T1000 (cell line): ENCODE measurements around the gene ARHGAP15.

Source experiments
- DNase-seq: peaks from one replicate; lab custom pipeline; 2025; ENCODE audit warnings: mixed read lengths; lab: John Stamatoyannopoulos, UW

Gene ARHGAP15

DNA sequence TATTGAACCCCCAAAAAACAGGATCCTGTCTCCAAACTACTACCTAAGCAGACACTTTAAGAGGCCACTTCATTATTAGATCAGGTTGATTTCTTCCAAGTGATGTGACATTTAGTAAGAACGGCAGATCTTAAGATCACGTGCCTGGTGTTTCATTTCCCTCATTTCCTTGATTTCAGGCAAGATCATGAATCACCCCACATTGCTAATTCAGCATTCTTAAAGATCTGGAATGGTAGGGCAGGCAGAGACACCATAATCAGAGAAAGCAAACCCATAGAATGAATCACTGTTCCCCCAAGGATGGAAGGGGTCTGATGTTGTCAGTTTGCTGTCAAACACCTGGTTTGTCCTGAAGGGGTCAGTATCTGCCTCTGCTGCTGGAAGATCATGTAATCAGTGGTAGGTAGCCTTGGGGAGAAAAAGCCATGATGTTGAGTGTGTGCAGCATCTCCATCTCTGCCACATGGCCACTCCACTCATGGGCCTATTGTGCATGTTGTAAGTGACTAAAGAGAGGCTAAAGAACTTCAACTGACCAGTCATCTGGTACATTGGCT, 133.9 kb downstream of the ARHGAP15 start:
- no peak for DNase-seq

DNA sequence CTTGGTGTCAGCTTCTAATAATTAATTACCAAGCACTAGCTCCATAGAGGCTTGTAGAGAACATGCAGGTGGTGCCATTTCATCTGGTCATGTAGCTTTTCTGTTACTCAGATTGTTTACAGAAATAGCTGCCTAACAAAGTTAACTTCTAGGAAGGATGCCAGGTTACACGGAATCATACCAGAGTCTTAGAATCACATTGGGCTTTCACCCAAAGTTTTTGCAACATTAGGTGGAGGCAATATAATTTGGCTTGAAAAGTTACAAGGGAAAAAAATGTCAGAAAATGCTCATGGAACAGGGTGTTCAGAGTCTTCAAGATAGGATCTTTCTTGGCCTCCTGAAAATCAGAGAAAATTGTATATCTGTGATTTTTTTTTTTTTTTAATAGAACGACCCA, 135.6 kb downstream of the ARHGAP15 start:
- no peak for DNase-seq

DNA sequence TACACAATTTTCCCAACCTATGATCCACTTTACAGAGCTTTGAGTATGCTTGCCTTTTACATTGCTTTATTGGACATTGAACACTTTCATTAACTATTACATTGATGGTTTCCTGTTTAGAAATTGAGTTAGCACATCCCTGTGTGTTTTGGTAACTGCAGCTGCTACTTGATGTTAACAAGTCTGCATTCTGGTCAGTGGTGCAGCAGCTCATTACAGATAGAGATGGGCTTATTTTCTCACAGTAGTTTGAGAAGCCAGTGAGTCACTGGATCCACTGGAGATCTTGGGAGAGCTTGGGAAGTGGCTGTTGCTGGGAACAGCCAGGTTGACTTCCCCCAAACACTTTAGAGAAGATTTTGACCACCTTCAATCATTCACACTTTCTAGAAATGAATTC, 150.5 kb downstream of the ARHGAP15 start:
- no peak for DNase-seq

DNA sequence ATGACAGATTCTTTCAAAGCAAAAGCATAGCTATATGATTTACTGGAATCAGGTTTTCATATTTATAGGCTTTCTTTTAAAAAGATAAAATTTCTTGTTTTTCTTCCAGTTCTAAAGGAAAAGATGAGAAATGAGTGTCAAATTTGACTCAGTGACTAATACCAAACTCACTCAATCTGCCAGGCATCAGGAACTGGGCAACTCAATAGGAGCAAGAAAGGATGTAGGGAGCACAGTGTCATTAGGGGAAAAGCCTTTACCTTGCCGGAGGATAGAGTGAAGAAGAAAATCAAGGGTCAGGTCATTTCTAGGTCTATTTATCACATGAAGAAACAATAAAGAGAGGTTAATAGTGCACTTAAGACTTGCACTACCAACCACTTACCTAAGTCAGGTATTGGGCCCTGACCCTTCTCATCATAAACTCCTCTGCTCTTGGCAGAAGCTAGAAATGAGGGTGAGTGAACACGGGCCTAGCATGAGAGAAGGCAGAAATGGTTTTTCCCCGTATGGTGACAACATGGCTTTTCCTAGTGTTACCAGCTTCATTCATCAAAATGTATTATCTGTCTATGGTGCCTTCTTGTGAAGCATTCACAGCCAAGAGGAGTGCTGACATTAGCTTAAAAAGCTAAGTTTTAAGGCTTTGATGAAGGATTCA, 151.0 kb downstream of the ARHGAP15 start:
- DNase-seq, result no peak

DNA sequence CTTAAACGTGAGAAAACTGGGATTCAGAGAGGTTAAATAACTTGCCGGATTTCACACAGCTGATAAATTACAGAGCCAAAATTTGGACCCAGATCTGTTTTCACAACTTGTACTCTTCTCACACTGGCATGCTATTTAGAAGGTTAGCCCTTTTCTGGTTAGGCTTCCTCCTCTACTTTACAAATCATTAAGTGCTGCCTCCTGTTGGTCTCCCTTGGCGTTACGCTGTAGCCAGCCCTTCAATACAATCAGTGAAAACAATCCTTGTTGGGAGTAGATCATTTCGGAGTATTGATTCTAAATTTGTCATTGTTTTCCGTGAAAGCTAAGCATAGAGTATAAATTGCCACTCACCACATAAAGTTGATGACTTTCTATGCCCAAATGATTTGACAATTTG, 153.5 kb downstream of the ARHGAP15 start:
- DNase-seq, result no peak

DNA sequence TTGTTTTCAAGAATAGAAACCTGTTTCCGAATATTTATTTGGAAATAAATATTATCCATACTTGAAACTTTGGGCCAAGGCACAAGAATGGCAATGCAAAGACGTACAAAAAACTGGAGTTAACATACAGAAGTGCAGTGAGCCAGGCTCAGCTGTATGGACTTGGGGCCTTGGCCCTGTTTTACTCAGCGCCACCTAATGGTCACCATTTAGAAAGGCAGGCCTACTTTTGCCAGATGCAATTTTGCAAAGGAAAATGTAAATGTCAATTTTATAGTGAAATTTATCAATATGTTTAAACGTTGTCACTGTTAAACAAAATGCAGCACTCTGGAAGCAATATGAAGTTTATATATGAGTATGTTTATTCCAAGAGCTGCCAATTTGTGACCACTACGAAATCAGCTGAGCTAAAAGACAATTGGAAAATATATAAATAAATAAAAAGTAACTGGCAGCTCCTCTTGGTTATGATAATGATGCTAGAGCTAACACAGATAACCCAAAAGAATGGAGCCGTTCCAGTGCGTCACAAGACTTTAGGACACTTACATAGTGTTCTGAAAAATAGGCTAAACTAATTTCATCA, 155.0 kb downstream of the ARHGAP15 start:
- no peak for DNase-seq

DNA sequence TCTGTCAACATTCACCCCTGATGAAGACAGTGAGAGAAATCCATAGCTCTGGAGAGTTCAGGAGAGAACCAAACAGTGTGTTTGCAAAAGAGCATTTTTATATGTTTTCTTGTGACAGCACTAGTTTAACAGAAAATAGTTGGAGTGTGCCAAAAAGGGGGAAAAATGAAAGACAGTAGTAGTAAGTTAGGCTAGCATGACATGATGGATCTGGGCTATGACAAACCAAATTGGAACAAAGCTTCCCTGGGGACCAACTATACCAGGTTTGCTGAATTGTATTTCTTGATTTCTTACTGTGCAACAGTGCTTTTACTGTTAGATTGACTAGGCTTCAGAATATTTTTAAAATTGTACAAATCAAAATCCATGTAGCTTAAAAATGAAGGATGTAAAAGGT, 159.8 kb downstream of the ARHGAP15 start:
- no peak for DNase-seq

DNA sequence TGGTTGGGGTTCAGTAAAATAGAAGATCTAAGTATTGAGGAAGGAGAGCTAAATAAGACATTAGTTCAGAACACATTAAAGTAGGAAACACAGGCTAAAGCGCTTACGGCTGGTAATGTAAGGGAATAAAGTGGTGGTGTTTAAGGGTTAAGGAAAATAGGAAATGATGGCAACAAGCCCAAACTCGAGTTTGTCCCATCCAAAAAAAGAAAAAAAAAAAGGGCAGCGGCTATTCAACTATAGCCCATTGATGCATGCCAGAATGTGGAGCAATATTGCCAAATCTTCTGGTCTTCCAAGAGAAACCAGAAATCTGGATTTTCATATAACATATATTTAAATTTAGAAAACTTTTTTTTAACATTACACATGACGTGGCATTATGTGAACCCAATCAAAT, 161.0 kb downstream of the ARHGAP15 start:
- DNase-seq, result no peak

DNA sequence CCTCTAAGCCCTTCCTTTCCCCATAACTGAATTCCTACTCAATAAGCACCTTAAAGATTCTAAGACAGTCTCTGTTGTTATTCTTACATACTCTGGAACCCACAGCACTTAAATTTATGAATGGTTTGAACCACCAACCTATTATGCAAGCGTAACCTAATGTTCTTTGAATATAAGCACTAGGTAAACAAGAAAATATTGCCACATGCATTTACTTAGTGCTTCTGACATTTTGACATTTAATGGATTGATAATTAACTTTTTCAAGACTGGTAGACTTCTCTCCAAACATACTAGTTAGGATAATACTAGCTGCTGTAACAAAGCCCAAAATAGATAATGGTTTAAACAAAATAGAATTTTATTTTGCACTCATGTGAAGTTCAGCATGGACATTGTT, 164.8 kb downstream of the ARHGAP15 start:
- no peak for DNase-seq

DNA sequence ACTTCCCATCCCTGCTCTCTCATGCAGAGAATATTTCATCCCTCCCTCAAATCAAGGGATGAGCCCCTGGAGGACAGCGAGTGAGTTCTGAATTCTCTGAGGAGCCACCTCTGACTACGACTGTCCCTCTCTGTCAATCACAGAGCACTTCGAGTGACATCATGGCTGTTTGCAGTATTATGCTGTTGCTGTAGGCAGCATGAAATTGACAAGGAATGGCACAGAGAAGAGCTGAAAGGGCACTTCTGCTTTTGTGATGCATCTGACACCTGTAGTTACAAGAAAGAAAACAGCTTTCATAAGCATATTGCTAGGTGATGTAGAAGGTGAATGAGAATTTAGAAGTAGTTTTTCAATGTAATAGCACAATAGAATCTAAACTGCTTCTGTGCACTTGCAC, 166.9 kb downstream of the ARHGAP15 start:
- no peak for DNase-seq

DNA sequence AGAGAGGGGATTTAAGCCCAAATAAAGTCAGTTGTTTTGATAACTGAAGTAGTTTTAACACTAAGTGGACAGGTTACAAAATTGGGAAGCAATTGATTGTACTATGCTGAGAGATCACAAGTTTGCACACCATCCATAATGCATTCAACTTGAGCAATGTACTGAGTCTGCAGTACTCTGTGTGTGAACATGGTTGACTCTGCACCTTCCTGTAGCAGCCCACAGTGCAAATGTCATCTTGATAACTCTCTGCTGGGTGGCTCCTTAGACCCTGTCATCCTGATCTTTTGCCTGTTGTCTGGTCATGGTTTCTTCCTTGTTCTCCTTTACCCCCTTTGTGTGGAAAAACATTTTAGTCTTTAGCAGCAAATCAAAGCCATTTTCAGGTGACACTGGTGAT, 168.0 kb downstream of the ARHGAP15 start:
- no peak for DNase-seq

DNA sequence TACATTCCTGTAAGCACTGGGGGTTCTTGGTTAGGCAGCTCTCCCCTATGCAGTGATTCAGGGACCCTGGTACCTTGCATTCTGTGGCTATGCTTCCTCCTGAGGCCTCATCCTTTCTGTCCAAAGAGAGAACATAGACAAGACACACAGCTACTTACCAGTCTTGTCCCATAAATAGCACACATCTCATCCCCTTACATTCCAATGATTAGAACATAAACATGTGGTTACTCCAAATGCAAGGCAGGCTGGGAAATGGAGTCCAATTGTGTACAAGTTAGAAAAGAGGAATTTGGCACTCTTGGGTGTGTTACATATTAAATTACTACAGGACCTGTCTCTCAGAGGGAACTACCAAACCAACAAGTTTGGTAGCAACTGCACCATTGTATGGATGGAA, 171.3 kb downstream of the ARHGAP15 start:
- DNase-seq, result no peak

DNA sequence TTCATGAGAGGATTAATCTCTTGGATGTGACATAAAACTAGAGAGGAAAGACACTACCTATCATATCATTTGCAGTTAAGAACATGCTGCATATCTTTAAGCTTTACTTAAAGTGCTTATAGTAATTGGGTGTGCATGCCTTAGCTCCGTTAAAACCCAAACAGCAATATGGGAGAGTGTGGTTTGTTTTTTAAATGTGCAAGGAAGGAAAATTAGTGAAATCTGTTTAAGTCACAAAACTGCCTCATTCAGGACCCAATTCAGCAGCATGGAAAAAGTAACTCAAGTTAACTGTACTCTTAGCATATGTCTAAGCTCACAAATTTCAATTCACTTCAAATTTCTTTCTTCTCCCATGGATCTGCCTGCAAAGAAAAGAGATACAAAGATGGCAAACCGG, 182.2 kb downstream of the ARHGAP15 start:
- no peak for DNase-seq

DNA sequence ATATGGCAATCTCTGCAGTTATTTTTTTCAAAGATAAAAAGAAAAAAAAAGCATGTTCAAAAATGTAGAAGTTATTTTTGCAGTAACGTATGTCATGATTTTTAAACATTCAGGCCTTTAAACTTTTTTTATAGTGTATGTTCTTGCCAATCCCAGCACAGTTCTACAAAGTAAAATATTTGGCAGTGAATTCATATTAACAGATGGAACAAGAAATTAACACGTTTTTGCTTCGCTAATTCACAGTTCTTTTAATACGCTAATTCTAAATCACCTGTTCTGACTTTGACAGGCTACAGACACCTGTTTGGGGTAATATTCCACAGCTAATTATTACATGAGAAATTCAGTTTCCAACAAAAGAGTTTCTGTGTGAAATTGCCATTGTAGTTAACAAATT, 183.2 kb downstream of the ARHGAP15 start:
- DNase-seq, result no peak

DNA sequence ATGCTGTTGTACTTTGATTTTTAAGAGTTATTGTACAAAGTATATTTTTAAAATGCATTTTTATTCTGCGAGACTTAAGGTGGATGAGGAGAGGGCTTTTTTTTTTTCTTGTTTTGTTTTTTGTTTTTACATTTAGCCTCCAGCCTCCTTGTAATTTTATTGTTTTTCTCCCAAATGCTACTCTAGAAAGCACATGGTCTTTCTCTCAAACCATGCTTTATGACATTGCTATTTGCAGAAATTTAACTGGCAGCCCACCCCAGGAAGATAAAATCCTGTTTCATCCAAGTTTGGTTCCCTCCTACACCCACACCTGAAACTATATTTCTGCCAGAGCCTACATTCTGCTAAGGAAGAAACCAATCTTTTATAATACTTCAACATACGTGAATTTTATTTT, 184.6 kb downstream of the ARHGAP15 start:
- DNase-seq, result no peak

DNA sequence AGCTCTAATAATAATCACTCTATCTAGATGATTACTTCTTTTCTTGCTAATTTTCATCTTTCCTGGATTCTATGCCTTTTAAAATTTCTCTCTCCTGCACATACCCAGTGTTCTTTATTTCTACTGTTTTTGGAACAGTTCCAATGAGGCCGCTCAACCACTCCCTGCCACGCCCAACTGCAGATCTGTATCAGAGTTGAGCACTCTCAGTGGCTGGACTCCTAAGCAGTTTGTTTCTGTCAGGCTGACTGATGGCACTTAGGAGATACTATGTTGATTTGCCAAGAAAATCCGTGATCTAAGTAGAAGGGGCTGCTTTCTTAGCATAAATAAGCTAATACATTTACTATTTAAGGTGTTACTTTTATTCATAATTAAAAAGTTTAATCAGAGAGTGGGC, 192.8 kb downstream of the ARHGAP15 start:
- no peak for DNase-seq

DNA sequence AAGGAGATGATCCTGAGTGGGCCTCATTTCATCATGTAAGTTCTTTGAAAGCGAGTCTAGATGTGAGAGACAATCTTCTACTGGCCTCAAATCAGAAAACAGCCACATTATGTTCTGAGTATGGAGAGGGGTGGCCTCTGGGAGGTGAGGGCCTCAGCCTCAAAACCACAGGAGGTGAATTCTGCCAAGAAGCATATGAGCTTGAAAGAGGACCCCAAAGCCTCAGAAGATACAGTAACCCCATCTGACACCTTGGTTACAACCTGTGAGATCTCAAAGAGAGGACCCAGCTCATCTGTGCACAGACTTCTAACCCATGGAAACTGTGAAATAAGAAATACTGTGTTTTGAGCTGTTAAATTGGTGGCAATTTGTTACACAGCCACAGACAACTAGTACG, 200.1 kb downstream of the ARHGAP15 start:
- DNase-seq, result no peak

DNA sequence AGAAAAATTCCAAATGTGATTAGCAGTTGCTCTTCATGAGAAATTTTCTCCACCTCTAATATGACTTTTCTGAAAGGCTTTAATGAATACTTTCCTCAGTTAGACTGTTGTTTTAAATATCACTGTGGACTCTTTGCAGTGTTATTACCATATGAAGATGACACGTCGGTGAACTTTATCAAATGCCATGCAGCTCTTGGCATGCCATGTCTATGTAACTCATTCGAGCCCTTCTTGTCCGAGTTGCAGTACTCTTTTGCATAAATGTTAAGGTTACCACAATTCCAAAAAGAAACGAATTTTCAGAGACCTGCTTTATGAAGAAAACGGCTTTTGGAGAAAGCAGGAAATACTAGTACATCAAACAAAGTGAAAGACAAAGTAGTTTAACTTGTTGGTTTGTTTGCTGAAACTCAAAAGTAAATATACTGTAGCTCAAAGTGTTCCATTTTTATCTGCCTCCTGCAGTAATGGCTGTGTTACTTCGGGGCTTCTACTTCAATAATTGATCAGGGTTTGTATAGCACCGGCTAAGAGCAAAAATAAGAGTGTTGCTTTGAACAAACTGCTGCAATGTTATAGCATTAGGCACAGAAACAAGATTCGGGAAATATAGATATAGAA, 204.1 kb downstream of the ARHGAP15 start:
- DNase-seq, result no peak

DNA sequence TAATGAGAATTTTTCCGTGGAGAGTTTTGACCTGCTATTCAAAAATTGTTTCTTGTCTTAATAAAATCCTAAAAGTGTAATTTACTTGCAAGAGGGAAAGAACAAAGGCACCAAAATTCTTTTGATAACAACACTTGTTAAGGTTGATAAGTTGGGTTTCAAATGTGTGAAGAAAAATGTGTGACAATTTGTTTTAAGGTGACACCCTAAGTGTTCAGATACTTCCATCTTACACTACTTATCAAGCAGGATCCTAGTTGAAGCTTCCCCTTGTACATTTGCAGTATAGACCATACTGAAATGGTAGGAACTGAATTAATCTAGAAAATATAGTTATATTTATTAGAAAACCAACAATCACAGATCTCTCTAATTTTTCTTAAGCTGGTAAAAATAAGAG, 204.6 kb downstream of the ARHGAP15 start:
- no peak for DNase-seq

DNA sequence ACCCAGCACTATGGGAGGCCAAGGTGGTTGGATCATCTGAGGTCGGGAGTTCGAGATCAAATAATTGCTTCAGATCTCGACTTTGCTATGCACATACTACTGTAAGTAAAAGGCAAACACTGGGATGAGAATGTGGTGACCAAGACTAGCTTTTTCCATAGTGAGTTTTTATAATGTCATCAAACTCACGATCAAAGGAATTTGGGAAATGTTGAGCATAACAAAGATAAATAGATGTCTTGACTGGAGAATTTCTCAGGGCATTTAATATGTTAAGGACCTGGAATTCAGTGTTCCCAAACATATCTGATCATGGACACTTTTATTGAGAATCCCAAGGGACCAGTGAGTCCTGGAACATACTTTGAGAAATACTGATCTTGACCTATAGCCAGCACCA, 205.6 kb downstream of the ARHGAP15 start:
- no peak for DNase-seq

DNA sequence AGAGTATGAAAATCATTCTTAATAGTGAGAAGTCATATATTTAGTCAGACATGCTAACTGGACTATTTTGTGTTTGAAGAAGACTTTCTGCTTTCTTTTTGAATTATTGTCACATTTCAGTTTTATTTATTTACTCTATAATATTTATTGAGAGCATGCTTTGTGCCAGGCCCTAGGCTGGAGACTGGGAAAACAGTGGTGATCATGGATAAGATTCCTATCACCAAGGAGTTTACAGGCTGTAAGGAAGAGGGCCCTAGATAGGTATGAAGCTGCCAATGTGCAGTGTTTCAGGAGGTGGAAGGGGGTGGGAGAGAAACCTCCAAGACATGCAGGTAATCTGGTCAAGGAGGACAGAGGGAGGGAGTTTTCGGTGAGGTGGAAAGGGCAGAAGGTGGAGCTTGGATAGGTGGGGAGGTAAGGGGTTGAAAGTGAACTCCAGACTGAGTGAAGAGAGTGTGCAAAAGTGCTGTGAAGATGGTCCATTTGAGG, 207.5 kb downstream of the ARHGAP15 start:
- no peak for DNase-seq

DNA sequence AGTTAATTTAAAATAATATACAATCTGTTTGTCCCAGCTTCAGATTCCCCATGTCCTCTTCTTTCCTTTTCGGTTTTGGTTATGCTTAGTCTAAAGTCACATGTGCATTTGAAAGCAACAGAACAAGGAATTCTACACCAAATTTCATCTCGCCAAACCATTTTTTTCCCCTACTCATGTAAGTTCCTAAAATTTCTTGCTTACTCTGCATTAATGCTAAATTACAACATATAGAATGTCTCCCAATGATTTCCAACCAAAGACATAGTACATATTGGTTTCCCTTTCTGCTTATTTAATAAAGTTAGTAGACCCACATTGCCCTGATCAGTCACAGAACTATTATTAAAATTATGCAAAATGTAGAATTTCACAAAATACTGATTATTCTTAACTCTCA, 212.3 kb downstream of the ARHGAP15 start:
- no peak for DNase-seq

DNA sequence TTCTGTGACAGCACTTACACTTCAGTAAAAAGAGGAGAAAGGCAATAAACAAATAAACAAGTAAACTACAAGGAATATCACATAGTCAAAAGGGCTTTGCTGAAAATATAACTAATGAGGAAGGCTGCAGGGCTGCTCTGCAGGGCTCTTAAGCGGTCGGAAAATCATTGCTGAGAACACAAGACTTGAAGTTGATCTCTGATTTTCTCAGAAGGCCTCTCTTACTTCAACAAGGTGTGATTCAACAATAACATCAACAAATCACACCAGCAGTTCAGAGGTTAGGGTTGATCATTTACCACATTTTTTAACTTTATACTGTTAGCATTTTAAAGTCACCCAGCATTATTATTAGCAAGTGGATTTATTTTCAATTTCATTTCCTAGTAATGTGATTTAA, 215.6 kb downstream of the ARHGAP15 start:
- no peak for DNase-seq
